Erythroblast (primary cell): Measurements from ENCODE around the gene CRBN.

ENCODE experiments used
- GATA1 ChIP-seq: IDR thresholded peaks from 2 replicates; pipeline ENCODE4 v1.6.1; 2011; ENCODE audit warnings: low read depth, mild to moderate bottlenecking, control low read depth, low read length, moderate library complexity
- POLR2A ChIP-seq: IDR thresholded peaks from 2 replicates; pipeline ENCODE4 v1.6.1; 2011; ENCODE audit warnings: mild to moderate bottlenecking, low read length

DNA sequence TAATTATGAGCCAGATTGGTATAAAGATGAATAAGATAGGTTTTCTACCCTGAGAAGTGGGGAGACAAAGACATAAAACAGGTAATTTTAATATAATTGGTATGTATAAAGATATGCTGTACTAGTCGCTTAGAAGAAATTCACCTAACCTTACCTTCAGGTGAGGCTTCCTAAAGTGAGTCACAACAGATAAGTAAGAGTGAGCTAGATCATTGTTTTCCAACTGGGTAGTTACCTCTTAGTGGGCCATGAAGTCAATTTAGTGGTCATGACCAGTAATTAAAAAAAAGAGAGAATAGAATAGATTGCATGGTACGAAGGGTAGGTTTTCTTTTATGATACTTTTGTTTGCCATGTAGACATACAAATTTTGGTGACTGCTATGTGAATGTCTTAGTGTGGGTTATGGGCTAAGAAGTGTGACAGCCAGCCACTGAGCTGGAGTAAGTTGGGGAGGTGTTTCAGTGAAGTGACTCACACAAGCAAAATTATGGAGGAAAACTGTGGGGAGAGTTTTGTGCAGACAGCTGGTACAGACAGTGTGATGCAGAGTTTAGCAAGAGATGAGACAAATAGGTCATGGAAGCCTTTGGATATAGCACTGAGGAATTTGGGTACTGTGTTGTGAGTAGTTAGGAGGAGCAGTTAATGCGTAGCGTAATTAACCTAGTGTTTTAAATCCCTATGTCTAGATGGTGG lies 44.6 kb downstream of the CRBN start:
- no peak for TF ChIP-seq POLR2A
- TF ChIP-seq GATA1, result no peak
